ENCODE data around the gene ZNF775. TPM values are rescaled to one million over a fixed set of nuclear protein-coding genes. Genes with fewer than 3 reads are reported as not detected.
A peak's percentile ranks its signal among the peaks of the same experiment; 100 is the strongest.

ZNF775 gene
- total RNA-seq, 4 donors from 2014 or later: 1.2 to 2.3 (median 1.8) TPM

GRCh38 chr7:150409300-150410030 lies 30.3 kb downstream of the ZNF775 start:
- DNase-seq: no peak
- TF ChIP-seq POLR2A (IDR thresholded peaks at IDR 0.05) (no peak), CTCF (IDR thresholded peaks at IDR 0.05) (no peak)
- peaks cover 0 to 14% (median 0%) of the 10 kb centered on the region in 3 donors for H3K36me3 ChIP-seq
- H3K27me3 ChIP-seq: no peaks in the 10 kb centered on the region
- H3K4me3 ChIP-seq: no peak overlapping the region
- H3K27ac ChIP-seq: no peak overlapping the region
- intact Hi-C loops (cut with DNase I): no loop called here
- H3K4me1 ChIP-seq: peaks cover 15 to 37% (median 18%) of the 10 kb centered on the region in 3 donors
- WGBS, 2 donors: 71 to 82% methylated on average over 3 to 9 of the region's 10 CpGs
- no peaks in the 10 kb centered on the region for H3K9me3 ChIP-seq

- Histone ChIP-seq H3K36me3 (peaks cover 0 to 14% (median 0%) of the 10 kb centered on the region in 3 donors), H3K27me3 (no peaks in the 10 kb centered on the region), H3K4me1 (peaks cover 13 to 32% (median 17%) of the 10 kb centered on the region in 3 donors), H3K9me3 (no peaks in the 10 kb centered on the region), H3K4me3 (no peak overlapping the region), H3K27ac (no peak overlapping the region)
- intact Hi-C loops (cut with DNase I): no loop called here
- TF ChIP-seq CTCF (IDR thresholded peaks at IDR 0.05): no peak
- no peak for TF ChIP-seq POLR2A (IDR thresholded peaks at IDR 0.05)
- no peak for DNase-seq
- 91 to 100% methylated on average over 3 to 4 of the region's 7 CpGs for WGBS, 2 donors
These were observed 31.0 kb downstream of the ZNF775 start for GRCh38 chr7:150410131-150410530.

- no peak for DNase-seq
- intact Hi-C loops (cut with DNase I): no loop called here
- no peak overlapping the region for H3K4me3 ChIP-seq
- peak overlapping the region in 1 of 4 donors; percentile 29 for H3K27ac ChIP-seq
- TF ChIP-seq CTCF (IDR thresholded peaks at IDR 0.05): no peak
- TF ChIP-seq POLR2A (IDR thresholded peaks at IDR 0.05): no peak
- peaks cover 0 to 14% (median 0%) of the 10 kb centered on the region in 3 donors for H3K36me3 ChIP-seq
- 51 to 59% methylated on average over 8 of the region's 10 CpGs for whole genome bisulfite sequencing, 2 donors
- peaks cover 13 to 27% (median 15%) of the 10 kb centered on the region in 3 donors for H3K4me1 ChIP-seq
- no peaks in the 10 kb centered on the region for H3K27me3 ChIP-seq
- H3K9me3 ChIP-seq: no peaks in the 10 kb centered on the region
These were observed 31.7 kb downstream of the ZNF775 start for GRCh38 chr7:150410680-150411346.

GRCh38 chr7:150411606-150412005 lies 32.5 kb downstream of the ZNF775 start:
- peaks cover 5 to 19% (median 7%) of the 10 kb centered on the region in 3 donors for H3K4me1 ChIP-seq
- TF ChIP-seq CTCF (IDR thresholded peaks at IDR 0.05) (no peak), POLR2A (IDR thresholded peaks at IDR 0.05) (no peak)
- peaks cover 0 to 14% (median 0%) of the 10 kb centered on the region in 3 donors for H3K36me3 ChIP-seq
- intact Hi-C loops (cut with DNase I): no loop called here
- 74 to 80% methylated on average over 9 of the region's 11 CpGs for WGBS, 2 donors
- H3K27ac ChIP-seq: no peak overlapping the region
- no peak overlapping the region for H3K4me3 ChIP-seq
- DNase-seq: no peak
- H3K27me3 ChIP-seq: no peaks in the 10 kb centered on the region
- H3K9me3 ChIP-seq: no peaks in the 10 kb centered on the region

- no peak for DNase-seq
- peaks cover 0 to 14% (median 0%) of the 10 kb centered on the region in 3 donors for H3K36me3 ChIP-seq
- intact Hi-C loops (cut with DNase I): no loop called here
- WGBS, 2 donors: 89 to 97% methylated on average over 3 of the region's 11 CpGs
- no peaks in the 10 kb centered on the region for H3K27me3 ChIP-seq
- TF ChIP-seq CTCF (IDR thresholded peaks at IDR 0.05) (no peak), POLR2A (IDR thresholded peaks at IDR 0.05) (no peak)
- no peak overlapping the region for H3K4me3 ChIP-seq
- H3K27ac ChIP-seq: no peak overlapping the region
- no peaks in the 10 kb centered on the region for H3K9me3 ChIP-seq
- H3K4me1 ChIP-seq: peaks cover 3 to 15% (median 3%) of the 10 kb centered on the region in 3 donors
These were observed 32.9 kb downstream of the ZNF775 start for GRCh38 chr7:150412016-150412415.

Measured in esophagus squamous epithelium (tissue), 5 donors.